ENCODE data around the gene TECPR2.

Gene TECPR2

GRCh38 chr14:102426796-102427195 lies 64.1 kb downstream of the TECPR2 start:
- no peak for DNase-seq (ENCODE audit: low spot score)

GRCh38 chr14:102427642-102428041 lies 64.9 kb downstream of the TECPR2 start:
- no peak for DNase-seq (ENCODE audit: low spot score)

GRCh38 chr14:102430212-102430908 lies 67.6 kb downstream of the TECPR2 start:
- DNase-seq (ENCODE audit: low spot score) = no peak

GRCh38 chr14:102431751-102432150 lies 69.0 kb downstream of the TECPR2 start:
- no peak for DNase-seq (ENCODE audit: low spot score)

- no peak for DNase-seq (ENCODE audit: low spot score)
Measured at GRCh38 chr14:102434647-102435175, 72.0 kb downstream of the TECPR2 start.

GRCh38 chr14:102437997-102438915 lies 75.5 kb downstream of the TECPR2 start:
- DNase-seq (ENCODE audit: low spot score) = peak; percentile 73

GRCh38 chr14:102439556-102439955 lies 76.8 kb downstream of the TECPR2 start:
- no peak for DNase-seq (ENCODE audit: low spot score)

- no peak for DNase-seq (ENCODE audit: low spot score)
Measured at GRCh38 chr14:102440392-102440791, 77.7 kb downstream of the TECPR2 start.

GRCh38 chr14:102442241-102443211 lies 79.8 kb downstream of the TECPR2 start:
- DNase-seq (ENCODE audit: low spot score) = peak; percentile 17

- DNase-seq (ENCODE audit: low spot score) = no peak
Measured at GRCh38 chr14:102445066-102445465, 82.3 kb downstream of the TECPR2 start.

- DNase-seq (ENCODE audit: low spot score) = no peak
Measured at GRCh38 chr14:102445641-102446040, 82.9 kb downstream of the TECPR2 start.

- DNase-seq (ENCODE audit: low spot score) = no peak
Measured at GRCh38 chr14:102450206-102451063, 87.7 kb downstream of the TECPR2 start.

- DNase-seq (ENCODE audit: low spot score) = no peak
Measured at GRCh38 chr14:102451064-102451352, 88.3 kb downstream of the TECPR2 start.

- DNase-seq (ENCODE audit: low spot score) = no peak
Measured at GRCh38 chr14:102452302-102452701, 89.6 kb downstream of the TECPR2 start.

GRCh38 chr14:102454711-102455110 lies 92.0 kb downstream of the TECPR2 start:
- DNase-seq (ENCODE audit: low spot score) = no peak

GRCh38 chr14:102457509-102457908 lies 94.8 kb downstream of the TECPR2 start:
- no peak for DNase-seq (ENCODE audit: low spot score)

GRCh38 chr14:102461490-102462338 lies 99.0 kb downstream of the TECPR2 start:
- DNase-seq (ENCODE audit: low spot score) = no peak

- DNase-seq (ENCODE audit: low spot score) = no peak
Measured at GRCh38 chr14:102462391-102462790, 99.7 kb downstream of the TECPR2 start.

GRCh38 chr14:102464006-102464405 lies 101.3 kb downstream of the TECPR2 start:
- DNase-seq (ENCODE audit: low spot score) = no peak

- DNase-seq (ENCODE audit: low spot score) = no peak
Measured at GRCh38 chr14:102464846-102465341, 102.2 kb downstream of the TECPR2 start.

Data from kidney tubule cell (primary cell).